Ovary (tissue), 3 donors: ENCODE data around the gene RPL10A.

Experiments
- EP300 ChIP-seq: sonication (generic); formaldehyde crosslinking; IDR thresholded peaks from one replicate; pipeline ENCODE4 v1.6.1; 2017; ENCODE audit warnings: antibody characterized with exemption
- TF ChIP-seq, protein P1 (sequence below), 3 donors: fragments of 450-650 bp in 2 of 3; fragments of 200-600 bp in 1 of 3; IDR thresholded peaks; one replicate each; pipeline versions ENCODE4 v1.5.1 to v1.8.0; 2016 to 2022; ENCODE audit warnings: antibody characterized with exemption in 3 of 3, mild to moderate bottlenecking in 1 of 3
- donor health status: DM: no; HTN: no; CAD: no.

DNA sequence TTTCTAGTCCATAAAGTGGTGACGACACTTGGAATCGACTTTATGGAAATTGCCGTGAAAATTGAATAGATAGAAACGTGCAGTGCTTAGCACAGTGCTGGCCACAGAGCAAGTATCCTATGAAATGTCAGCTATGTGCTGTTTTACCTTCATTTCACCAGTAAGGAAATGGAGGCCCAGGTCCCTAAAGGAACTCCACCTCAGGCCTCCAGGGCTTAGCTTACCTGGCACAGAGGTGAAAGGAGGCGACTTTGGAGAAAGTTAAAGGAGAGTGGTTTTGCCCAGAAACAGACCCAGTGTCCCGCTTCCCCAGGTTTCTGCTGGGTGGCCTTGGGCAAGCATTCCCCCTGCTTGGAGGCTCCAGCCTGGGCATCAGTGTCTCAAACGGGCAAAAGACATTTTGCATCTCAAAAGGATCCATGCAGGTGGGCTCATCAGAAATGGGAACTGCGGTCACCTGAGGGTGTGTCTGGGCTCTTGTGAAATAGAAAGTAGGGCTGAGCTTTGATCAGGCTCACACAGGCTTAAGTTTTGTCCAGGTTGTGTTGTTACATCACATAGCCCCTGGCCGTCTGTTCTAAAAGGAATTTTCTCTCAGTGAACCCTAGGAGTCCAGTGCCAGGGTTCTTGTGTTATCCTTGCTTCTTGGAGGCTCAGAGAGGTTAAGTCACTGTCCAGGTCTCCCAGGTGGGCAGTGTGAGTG is 51.3 kb downstream of the RPL10A start:
- TF ChIP-seq, protein P1, sequence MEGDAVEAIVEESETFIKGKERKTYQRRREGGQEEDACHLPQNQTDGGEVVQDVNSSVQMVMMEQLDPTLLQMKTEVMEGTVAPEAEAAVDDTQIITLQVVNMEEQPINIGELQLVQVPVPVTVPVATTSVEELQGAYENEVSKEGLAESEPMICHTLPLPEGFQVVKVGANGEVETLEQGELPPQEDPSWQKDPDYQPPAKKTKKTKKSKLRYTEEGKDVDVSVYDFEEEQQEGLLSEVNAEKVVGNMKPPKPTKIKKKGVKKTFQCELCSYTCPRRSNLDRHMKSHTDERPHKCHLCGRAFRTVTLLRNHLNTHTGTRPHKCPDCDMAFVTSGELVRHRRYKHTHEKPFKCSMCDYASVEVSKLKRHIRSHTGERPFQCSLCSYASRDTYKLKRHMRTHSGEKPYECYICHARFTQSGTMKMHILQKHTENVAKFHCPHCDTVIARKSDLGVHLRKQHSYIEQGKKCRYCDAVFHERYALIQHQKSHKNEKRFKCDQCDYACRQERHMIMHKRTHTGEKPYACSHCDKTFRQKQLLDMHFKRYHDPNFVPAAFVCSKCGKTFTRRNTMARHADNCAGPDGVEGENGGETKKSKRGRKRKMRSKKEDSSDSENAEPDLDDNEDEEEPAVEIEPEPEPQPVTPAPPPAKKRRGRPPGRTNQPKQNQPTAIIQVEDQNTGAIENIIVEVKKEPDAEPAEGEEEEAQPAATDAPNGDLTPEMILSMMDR (IDR thresholded peaks at IDR 0.05) = no peak
- no peak for TF ChIP-seq EP300
